ENCODE measurements around the gene MFSD2B.
"Not testable (repeated sequence)": the region's sequence is repeated elsewhere in the genome, so short reads cannot be mapped to it uniquely, and the experiment has no call there.

The MFSD2B gene

DNA sequence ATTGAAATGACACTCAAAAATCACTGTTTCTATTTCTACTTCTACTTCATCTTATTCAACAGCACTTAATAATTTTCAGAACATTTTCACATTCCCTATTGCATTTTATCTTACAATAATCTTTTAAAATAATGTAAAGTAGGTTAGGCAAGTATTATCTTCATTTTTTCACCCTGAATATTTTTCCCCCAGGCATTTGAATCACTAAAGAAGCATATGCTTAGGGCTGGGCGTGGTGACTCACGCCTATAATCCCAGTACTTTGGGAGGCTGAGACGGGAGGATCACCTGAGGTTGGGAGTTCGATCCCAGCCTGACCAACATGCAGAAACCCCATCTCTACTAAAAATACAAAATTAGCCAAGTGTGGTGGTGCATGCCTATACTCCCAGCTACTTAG, 30.6 kb downstream of the MFSD2B start:
- peaks cover 13% of the 10 kb centered on the region for H3K36me3 Mint-ChIP-seq
- no peak overlapping the region for H3K4me3 Mint-ChIP-seq
- H3K27ac Mint-ChIP-seq, result no peak overlapping the region

DNA sequence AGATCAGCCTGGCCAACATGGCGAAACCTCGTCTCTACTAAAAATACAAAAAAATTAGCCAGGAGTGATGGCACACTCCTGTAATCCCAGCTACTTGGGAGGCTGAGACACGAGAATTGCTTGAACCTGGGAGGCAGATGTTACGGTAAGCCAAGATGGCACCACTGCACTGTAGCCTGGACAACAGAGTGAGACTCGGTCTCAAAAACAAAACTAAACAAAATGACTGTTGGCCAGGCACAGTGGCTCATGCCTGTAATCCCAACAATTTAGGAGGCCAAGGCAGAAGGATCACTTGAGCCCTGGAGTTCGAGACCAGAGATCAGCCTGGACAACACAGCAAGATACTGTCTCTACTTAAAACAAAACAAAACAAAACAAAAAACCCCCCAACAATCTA, 33.2 kb downstream of the MFSD2B start:
- H3K4me3 Mint-ChIP-seq, H3K27ac Mint-ChIP-seq: not testable (repeated sequence)
- H3K36me3 Mint-ChIP-seq, result peaks cover 11% of the 10 kb centered on the region

More for the DNA sequence above, 30.6 kb downstream of the MFSD2B start:
- no peaks in the 10 kb centered on the region for H3K27me3 Mint-ChIP-seq
- H3K9me3 Mint-ChIP-seq, result no peaks in the 10 kb centered on the region
- peaks cover 27% of the 10 kb centered on the region for H3K4me1 Mint-ChIP-seq

DNA sequence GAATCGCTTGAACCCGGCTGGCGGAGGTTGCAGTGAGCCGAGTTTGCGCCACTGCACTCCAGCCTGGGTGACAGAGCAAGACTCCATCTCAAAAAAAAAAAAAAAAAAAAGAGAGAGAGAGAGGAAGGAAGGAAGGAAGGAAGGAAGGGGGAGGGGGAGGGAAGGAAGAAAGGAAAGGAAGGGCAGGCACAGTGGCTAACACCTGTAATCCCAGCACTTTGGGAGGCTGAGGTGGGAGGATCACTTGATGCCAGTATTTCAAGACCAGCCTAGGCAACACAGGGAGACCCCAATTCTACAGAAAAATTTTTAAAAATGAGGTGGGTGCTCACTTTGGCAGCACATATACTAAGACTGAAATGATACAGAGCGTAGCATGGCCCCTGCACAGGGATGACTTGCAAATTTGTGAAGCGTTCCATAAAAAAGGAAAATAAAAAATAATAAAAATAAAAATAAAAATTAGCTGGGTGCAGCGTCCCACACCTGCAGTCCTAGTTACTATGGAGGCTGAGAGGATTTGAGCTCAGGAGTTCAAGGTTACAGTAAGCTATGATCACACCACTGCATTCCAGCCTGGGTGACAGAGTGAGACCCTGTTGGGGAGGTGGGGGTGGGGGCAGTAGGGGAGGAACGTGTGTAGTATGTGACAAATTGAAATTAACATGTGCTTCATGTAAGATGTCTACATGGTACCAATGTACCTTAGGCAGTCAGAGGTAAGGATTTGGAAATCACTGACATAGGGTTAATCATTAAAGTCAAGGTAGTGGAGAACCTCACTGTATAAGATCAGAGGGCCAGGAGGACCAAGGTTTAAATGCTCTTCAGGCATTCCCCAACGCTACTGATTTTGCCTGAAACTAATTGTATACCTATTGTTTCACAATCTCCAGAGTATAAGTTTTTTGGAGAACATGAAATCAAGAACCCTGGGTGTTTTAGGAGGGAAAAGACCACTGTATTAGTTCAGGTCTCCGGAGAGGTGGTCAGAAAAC, 35.9 kb downstream of the MFSD2B start:
- Mint-ChIP-seq H3K4me3 (peak overlapping the region; percentile 96), H3K4me1 (peaks cover 35% of the 10 kb centered on the region), H3K9me3 (no peaks in the 10 kb centered on the region), H3K36me3 (peaks cover 4% of the 10 kb centered on the region), H3K27ac (no peak overlapping the region), H3K27me3 (peaks cover 5% of the 10 kb centered on the region)

More for the DNA sequence above, 33.2 kb downstream of the MFSD2B start:
- H3K9me3 Mint-ChIP-seq, H3K27me3 Mint-ChIP-seq: not testable (repeated sequence)
- H3K4me1 Mint-ChIP-seq, result peaks cover 35% of the 10 kb centered on the region

DNA sequence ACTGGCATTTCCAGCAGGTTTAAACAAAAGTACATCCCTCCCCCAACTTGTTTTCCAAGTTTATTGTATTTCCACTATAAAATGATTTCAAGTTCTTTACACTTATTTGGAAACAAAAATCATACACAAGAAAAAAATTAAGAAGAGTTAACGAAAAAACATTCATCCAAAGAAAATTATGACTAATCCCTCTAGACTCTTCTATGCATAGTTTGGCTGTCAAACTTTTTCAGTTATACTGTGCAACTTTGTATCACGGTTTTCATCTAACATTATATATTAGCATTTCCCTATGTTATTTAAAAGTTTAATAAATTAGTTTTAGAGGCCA, 36.7 kb downstream of the MFSD2B start:
- peaks cover 4% of the 10 kb centered on the region for H3K36me3 Mint-ChIP-seq
- H3K9me3 Mint-ChIP-seq, result no peaks in the 10 kb centered on the region
- H3K4me3 Mint-ChIP-seq, result peak overlapping the region; percentile 96
- H3K27ac Mint-ChIP-seq, result no peak overlapping the region
- H3K4me1 Mint-ChIP-seq, result peaks cover 35% of the 10 kb centered on the region
- peaks cover 5% of the 10 kb centered on the region for H3K27me3 Mint-ChIP-seq

DNA sequence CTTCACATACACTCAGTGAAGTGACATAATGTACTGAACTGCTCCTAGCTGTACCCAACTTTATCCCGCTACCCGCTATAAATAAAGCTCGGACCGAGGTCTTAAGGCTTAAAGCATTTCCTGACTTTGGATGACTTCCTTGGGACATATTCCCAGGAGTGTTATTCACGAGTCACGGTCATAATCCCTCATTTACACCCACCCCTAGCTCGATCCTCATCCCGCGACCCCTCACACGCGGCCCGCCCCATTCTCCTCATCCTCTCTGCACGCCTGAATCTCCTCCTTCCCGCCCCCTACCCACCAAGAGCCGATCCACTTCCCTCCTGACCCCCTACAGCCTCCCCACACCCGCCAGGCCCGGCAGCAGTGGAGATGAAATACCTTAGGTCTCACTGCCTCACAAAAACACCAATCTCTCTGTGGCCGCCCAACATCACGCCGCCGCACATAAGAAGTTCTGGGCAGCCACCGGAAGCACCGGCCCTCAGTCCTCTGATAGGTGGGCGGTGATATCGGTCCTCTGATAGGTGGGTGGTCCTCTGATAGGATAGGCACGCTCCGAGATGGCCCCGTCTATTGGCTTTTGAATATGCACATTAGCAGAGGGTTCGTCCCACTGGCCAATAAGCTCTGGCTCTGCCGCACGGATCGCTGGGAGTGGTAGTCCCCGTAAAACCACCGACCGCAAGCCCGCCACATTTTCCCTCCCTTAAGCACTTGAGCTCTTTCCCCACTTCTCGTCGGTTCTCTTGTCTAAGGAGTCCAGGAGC, 37.2 kb downstream of the MFSD2B start, which contains the start of gene WDCP:
Gene WDCP (minus strand): TSS at position 462 of the 773 bp plus-strand sequence. CDS start 7,897 bp downstream, outside the sequence.
- Mint-ChIP-seq H3K27ac (peak within 1 kb of the TSS; percentile 82), H3K9me3 (no peaks in the 10 kb centered on the region), H3K4me1 (peaks cover 35% of the 10 kb centered on the region), H3K36me3 (peaks cover 4% of the 10 kb centered on the region), H3K4me3 (peak within 1 kb of the TSS; percentile 96), H3K27me3 (peaks cover 5% of the 10 kb centered on the region)

DNA sequence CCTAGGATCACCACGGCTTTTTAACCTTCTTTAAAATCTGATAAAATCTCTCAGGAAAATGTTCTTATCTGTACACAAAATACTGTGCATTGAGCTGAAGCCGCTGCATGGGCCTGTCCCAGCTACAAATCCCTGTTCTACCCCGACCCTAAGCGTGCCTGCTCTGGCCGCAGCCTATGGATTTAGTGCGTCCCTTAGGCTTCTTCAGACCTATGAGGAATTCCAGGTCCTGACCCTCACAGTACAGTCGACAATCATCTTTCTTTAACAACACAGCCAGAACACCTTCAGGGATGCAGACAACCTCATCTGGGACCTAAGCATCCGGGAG, 37.8 kb downstream of the MFSD2B start:
- H3K4me3 Mint-ChIP-seq, result peak overlapping the region; percentile 96
- H3K4me1 Mint-ChIP-seq, result peaks cover 35% of the 10 kb centered on the region
- peak overlapping the region; percentile 82 for H3K27ac Mint-ChIP-seq
- H3K36me3 Mint-ChIP-seq, result peaks cover 4% of the 10 kb centered on the region
- H3K9me3 Mint-ChIP-seq, result no peaks in the 10 kb centered on the region
- peaks cover 5% of the 10 kb centered on the region for H3K27me3 Mint-ChIP-seq

DNA sequence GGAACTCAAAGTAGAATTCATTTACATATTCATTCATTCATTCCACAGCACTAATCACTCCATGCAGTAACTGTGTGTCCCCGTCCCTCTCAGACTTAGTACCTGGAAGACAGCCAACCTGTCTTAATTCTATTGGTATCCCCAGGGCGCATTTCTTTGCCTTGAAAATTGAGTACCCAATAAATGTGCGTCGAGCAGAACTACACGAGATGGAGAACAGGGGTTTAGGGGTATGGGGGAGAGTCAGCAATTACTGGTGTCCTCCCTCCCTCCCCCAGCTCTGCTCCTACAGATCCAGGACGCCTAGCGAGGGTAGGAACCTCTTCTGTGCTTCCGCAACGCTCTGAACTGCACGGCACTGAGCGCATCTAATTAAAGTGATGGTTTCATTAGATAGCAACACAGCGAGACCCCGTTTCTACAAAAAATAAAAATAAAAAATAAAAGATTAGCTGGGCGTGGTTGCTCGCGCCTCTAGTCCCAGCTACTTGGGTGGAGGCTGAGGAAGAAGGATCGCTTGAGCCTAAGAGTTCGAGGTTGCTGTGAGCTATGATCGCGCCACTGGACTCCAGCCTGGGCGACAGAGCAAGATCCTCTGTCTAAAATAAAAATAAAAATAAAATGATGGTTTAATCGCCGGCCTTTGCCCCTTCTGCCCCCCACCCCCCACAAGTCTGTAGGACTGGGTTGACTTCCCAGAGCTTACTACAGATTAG, 39.0 kb downstream of the MFSD2B start:
- Mint-ChIP-seq H3K27ac (no peak overlapping the region), H3K9me3 (no peaks in the 10 kb centered on the region), H3K4me3 (no peak overlapping the region), H3K36me3 (no peaks in the 10 kb centered on the region), H3K27me3 (peaks cover 5% of the 10 kb centered on the region), H3K4me1 (peaks cover 28% of the 10 kb centered on the region)

DNA sequence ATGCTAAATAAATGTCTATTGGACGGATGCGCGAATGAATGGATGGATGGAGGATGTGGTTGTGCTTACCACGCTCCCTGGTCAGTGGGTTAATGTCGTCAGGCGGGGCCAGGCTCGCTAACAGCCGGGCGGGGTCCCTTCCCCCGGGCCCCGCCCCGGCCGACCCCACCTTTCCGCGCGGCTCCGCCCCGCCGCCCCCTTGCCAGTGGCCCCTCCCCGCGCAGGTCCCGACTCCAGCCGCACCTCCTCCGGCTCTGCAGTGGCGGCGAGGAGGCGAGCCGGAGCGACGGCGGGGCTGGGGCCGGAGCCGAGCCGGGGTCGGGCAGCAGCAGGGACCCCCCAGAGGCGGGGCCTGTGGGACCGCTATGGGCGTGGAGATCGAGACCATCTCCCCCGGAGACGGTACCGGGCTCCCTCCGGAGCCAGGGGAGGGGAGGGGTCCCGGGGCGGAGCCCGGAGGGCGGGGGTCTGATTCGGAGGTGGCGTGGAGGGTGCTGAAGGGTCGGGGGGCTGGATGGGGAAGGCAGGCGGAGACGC, 39.7 kb downstream of the MFSD2B start, which contains the start of gene FKBP1B:
Gene FKBP1B (plus strand): TSS at position 257 of the 537 bp plus-strand sequence. CDS start 109 bp downstream, at position 366.
- Mint-ChIP-seq H3K36me3 (no peaks in the 10 kb centered on the region), H3K4me3 (no peak within 1 kb of the TSS), H3K27me3 (peaks cover 7% of the 10 kb centered on the region), H3K27ac (no peak within 1 kb of the TSS), H3K4me1 (peaks cover 28% of the 10 kb centered on the region), H3K9me3 (no peaks in the 10 kb centered on the region)

DNA sequence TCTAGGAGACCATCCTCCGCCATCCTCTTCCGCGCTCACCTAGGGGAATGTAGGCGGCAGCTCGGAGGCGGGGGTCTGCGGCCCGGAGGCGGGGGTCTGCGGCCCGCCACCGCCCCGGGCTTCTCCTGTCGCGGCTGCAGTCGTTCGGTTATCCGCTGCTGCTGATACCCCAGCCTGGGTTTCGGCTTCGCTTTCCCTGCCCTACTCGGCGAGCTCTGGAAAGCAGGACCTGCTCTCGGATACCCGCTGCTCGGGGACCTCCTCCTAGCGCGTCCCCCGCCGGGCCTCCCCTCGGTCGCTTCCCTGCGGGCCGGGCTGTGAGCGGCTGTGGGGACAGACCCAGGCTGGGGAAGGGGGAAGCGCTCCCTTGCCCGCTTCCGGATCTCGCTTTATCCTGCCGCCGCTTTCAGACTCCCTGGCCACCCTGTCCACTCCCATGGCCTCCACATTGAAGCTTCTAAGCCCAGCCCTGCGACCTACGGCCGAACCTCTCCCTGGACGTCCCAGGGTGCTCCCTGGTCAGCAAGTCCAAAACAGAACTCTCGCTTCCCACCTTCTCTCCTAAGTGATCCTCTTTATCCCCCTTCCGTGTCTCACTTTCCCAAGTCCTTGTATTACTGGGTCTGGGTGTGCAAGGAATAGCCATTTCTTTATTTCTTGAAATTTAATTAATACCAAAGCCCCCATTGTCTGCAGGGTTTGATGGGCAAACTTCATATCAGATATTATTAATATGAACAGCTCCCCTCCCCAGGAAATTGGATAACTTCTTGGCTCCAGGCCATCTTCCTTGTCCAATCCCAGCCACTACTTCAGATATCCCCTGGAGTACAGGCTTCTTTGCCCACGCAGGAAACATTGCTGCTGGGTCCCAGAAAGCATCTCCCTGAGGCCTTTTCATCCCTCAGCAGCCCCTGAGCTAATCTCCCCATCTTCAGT, 40.4 kb downstream of the MFSD2B start:
- H3K27ac Mint-ChIP-seq, result no peak overlapping the region
- no peak overlapping the region for H3K4me3 Mint-ChIP-seq
- H3K4me1 Mint-ChIP-seq, result peaks cover 22% of the 10 kb centered on the region
- peaks cover 7% of the 10 kb centered on the region for H3K27me3 Mint-ChIP-seq
- H3K36me3 Mint-ChIP-seq, result no peaks in the 10 kb centered on the region
- H3K9me3 Mint-ChIP-seq, result no peaks in the 10 kb centered on the region

DNA sequence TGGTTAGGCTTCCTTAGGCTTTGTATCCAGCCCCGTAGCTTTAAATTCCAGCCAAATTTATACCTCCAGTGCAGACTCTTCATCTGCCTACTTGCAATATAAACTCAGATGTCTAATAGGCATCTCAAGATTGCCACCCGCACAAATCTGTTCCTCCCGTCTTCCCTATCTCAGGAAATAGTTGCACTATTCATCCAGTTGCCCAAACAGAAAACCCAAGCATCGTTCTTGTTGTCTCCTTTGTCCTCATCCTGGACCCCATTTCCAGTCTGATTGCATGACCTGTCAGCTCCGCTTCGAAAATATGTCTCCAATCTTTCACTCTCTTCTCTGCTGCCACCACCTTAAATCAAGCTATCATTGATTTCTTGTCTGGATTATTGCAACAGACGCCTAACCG, 41.9 kb downstream of the MFSD2B start:
- Mint-ChIP-seq H3K27me3 (peaks cover 7% of the 10 kb centered on the region), H3K27ac (no peak overlapping the region), H3K36me3 (no peaks in the 10 kb centered on the region), H3K9me3 (no peaks in the 10 kb centered on the region), H3K4me3 (no peak overlapping the region), H3K4me1 (peaks cover 10% of the 10 kb centered on the region)

DNA sequence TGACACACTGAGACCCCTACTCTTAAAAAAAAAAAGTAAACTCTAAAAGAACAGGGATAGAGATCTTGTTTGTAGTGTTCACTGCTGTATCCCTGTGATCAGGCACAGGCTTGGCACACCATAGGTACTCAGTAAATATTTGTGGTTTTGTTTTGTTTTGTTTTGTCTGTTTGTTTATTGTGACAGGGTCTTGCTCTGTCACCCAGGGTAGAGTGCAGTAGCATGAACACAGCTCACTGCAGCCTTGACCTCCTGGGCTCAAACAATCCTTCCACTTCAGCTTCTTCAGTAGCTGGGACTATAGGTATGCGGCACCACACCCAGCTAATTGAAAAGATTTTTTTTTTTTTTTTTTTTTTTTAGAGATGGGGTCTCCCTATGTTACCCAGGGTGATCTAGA, 43.1 kb downstream of the MFSD2B start:
- no peaks in the 10 kb centered on the region for H3K9me3 Mint-ChIP-seq
- H3K27ac Mint-ChIP-seq, result no peak overlapping the region
- no peaks in the 10 kb centered on the region for H3K36me3 Mint-ChIP-seq
- no peak overlapping the region for H3K4me3 Mint-ChIP-seq
- H3K27me3 Mint-ChIP-seq, result peaks cover 4% of the 10 kb centered on the region
- no peaks in the 10 kb centered on the region for H3K4me1 Mint-ChIP-seq

DNA sequence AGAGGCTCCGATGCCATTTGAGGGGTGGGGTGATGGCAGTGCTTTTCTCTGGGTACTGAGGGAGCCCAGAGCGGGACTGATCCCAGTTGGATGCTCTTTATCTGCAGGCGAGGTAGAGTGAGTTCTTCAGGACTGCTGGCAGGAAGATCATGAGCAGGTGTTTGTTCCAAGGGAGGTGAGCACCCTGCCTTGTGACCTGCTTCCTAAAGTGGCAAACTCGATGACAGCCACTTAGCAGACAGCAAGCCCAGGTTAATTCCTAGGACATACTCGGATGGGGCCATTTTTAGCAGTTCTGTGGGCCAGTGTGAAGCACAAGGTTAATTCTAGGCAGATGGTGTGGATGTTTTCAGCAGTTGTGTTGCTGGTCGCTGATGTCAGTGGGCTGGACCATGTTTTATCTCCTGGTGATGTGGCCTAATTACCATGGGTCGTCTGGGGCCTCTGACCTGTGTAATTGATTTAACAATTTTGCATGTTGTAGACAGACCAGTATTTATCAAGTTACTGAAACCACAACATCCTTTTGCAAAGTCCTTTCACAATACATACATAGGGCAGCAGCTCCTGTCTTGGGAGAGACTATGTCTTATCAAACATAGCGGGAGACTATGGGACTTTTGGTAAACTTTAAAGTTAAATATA, 44.6 kb downstream of the MFSD2B start:
- no peaks in the 10 kb centered on the region for H3K4me1 Mint-ChIP-seq
- no peaks in the 10 kb centered on the region for H3K9me3 Mint-ChIP-seq
- H3K36me3 Mint-ChIP-seq, result no peaks in the 10 kb centered on the region
- H3K4me3 Mint-ChIP-seq, result no peak overlapping the region
- peaks cover 2% of the 10 kb centered on the region for H3K27me3 Mint-ChIP-seq
- no peak overlapping the region for H3K27ac Mint-ChIP-seq

DNA sequence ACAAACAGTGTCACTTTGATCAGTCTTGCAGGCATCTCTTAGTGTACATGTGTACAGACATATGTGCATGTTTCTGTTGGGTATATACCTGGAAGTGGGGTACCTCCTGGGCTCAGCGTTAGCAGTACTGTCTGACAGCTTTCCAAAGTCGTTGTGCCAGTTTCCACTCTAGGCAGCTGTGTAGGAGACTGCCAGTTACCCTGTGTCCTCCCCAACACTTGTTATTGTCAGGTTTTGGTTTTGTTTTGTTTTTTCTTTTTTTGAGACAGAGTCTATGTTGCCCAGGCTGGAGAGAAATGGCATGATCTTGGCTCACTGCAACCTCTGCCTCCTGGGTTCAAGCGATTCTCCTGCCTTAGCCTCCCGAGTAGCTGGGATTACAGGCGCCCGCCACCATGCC, 45.9 kb downstream of the MFSD2B start:
- Mint-ChIP-seq H3K4me1 (no peaks in the 10 kb centered on the region), H3K9me3 (no peaks in the 10 kb centered on the region), H3K27ac (no peak overlapping the region), H3K36me3 (no peaks in the 10 kb centered on the region), H3K27me3 (peaks cover 2% of the 10 kb centered on the region), H3K4me3 (no peak overlapping the region)

Measured in activated naive CD4-positive, alpha-beta T cell treated with anti-CD3 and anti-CD28 coated beads, Interleukin-2, amount 50 U/mL, for 24 hours (primary cell).